NCI-H1694 treated with DMSO at 0.1 percent for 48 hours (cell line): ENCODE results near the gene SH3BGR.
"Not testable (repeated sequence)": the region's sequence is repeated elsewhere in the genome, so short reads cannot be mapped to it uniquely, and the experiment has no call there.

Experiments used
- DNase-seq: peaks from one replicate; lab custom pipeline; 2025; lab: John Stamatoyannopoulos, UW

The SH3BGR gene

GRCh38 chr21:39515684-39516472 is 64.1 kb downstream of the SH3BGR start:
- DNase-seq = no peak

- peak; percentile 86 for DNase-seq
Measured at GRCh38 chr21:39518055-39518846, 66.5 kb downstream of the SH3BGR start.

GRCh38 chr21:39518847-39519210 is 67.1 kb downstream of the SH3BGR start:
- no peak for DNase-seq

GRCh38 chr21:39519835-39520234 is 68.1 kb downstream of the SH3BGR start:
- DNase-seq = peak; percentile 44

- DNase-seq = peak; percentile 19
Measured at GRCh38 chr21:39523399-39523798, 71.6 kb downstream of the SH3BGR start.

GRCh38 chr21:39523915-39524314 is 72.1 kb downstream of the SH3BGR start:
- peak; percentile 60 for DNase-seq

GRCh38 chr21:39525129-39525528 is 73.4 kb downstream of the SH3BGR start:
- DNase-seq = no peak

- no peak for DNase-seq
Measured at GRCh38 chr21:39525601-39526000, 73.8 kb downstream of the SH3BGR start.

GRCh38 chr21:39527067-39527595 is 75.4 kb downstream of the SH3BGR start:
- DNase-seq = no peak

- no peak for DNase-seq
Measured at GRCh38 chr21:39527664-39528381, 76.1 kb downstream of the SH3BGR start.

- no peak for DNase-seq
Measured at GRCh38 chr21:39529026-39529425, 77.3 kb downstream of the SH3BGR start.

GRCh38 chr21:39531064-39531463 is 79.3 kb downstream of the SH3BGR start:
- no peak for DNase-seq

GRCh38 chr21:39531840-39532239 is 80.1 kb downstream of the SH3BGR start:
- no peak for DNase-seq

- DNase-seq = no peak
Measured at GRCh38 chr21:39533545-39534380, 82.0 kb downstream of the SH3BGR start.

- no peak for DNase-seq
Measured at GRCh38 chr21:39535646-39536437, 84.1 kb downstream of the SH3BGR start.

GRCh38 chr21:39536835-39537234 is 85.1 kb downstream of the SH3BGR start:
- no peak for DNase-seq

- no peak for DNase-seq
Measured at GRCh38 chr21:39537571-39537970, 85.8 kb downstream of the SH3BGR start.

GRCh38 chr21:39538453-39539042 is 86.8 kb downstream of the SH3BGR start:
- DNase-seq = no peak

GRCh38 chr21:39540367-39540766 is 88.6 kb downstream of the SH3BGR start:
- not testable (repeated sequence) for DNase-seq

GRCh38 chr21:39542736-39543135 is 91.0 kb downstream of the SH3BGR start:
- no peak for DNase-seq
